IMR-90 (cell line): ENCODE results near the gene ADGRL3. TPM values are rescaled to one million over a fixed set of nuclear protein-coding genes. Genes with fewer than 3 reads are reported as not detected.
A peak's percentile ranks its signal among the peaks of the same experiment; 100 is the strongest.

ENCODE experiments used
- ATAC-seq: fragments of 200-7000 bp; cut with Tn5 transposase; 2 replicates; pipeline ENCODE4 v1.9.1; 2020; ENCODE audit warnings: low read depth, mild to moderate bottlenecking, moderate library complexity
- BruUV-seq: library from RNA; stranded (reverse); fragments of 400-500 nt; replicated peaks from 2 replicates; lab custom pipeline; 2021; lab: Mats Ljungman, UMichigan
- CTCF ChIA-PET: fragments of 300-600 bp; formaldehyde crosslinking; extraction: SDS; loops from one replicate; lab custom pipeline; 2021; ENCODE audit warnings: antibody characterized with exemption; lab: Yijun Ruan, JAX
- POLR2A ChIA-PET: fragments of 300-600 bp; sonication (Branson Sonifier 250); formaldehyde crosslinking; loops from one replicate; lab custom pipeline; 2022; ENCODE audit warnings: antibody characterized with exemption; ENCODE audit not compliant: unreplicated experiment; lab: Charles Lee
- DNase-seq: peaks from one replicate; pipeline ENCODE4 v3.0.0; 2013
- H2AFZ ChIP-seq: replicated peaks from 2 replicates; pipeline ENCODE3; 2013; ENCODE audit warnings: low read length, mild to moderate bottlenecking; ENCODE audit not compliant: poor library complexity
- H2AK5ac ChIP-seq: 2 replicates; pipeline ENCODE4 v1.6.1; 2013; ENCODE audit warnings: low read depth, low read length, inconsistent platforms
- H2AK9ac ChIP-seq: replicated peaks from 2 replicates; pipeline ENCODE3; 2013; ENCODE audit warnings: mild to moderate bottlenecking, low read depth, low read length, moderate library complexity; ENCODE audit not compliant: poor library complexity
- H2BK120ac ChIP-seq: 2 replicates; pipeline ENCODE4 v1.6.1; 2013; ENCODE audit warnings: low read depth, low read length, inconsistent platforms
- H2BK15ac ChIP-seq: 3 replicates; pipeline ENCODE4 v1.6.1; 2013; ENCODE audit warnings: low read depth, low read length, inconsistent platforms
- H2BK20ac ChIP-seq: 2 replicates; pipeline ENCODE4 v1.6.1; 2013; ENCODE audit warnings: low read depth, mild to moderate bottlenecking, inconsistent platforms, low read length, moderate library complexity
- H2BK5ac ChIP-seq: 2 replicates; pipeline ENCODE4 v1.6.1; 2013; ENCODE audit warnings: mild to moderate bottlenecking, low read depth, low read length, inconsistent platforms; ENCODE audit not compliant: poor library complexity, severe bottlenecking
- H3K14ac ChIP-seq: replicated peaks from 2 replicates; pipeline ENCODE4 v1.6.1; 2013; ENCODE audit warnings: low read depth, low read length, inconsistent platforms
- H3K18ac ChIP-seq: 2 replicates; pipeline ENCODE4 v1.6.1; 2013; ENCODE audit warnings: low read depth, low read length, control low read depth
- H3K23ac ChIP-seq: 2 replicates; pipeline ENCODE4 v1.6.1; 2013; ENCODE audit warnings: low read depth, low read length, inconsistent platforms
- H3K27ac ChIP-seq: 2 replicates; pipeline ENCODE4 v1.5.1; 2013; ENCODE audit warnings: mild to moderate bottlenecking, control low read depth, low read length; ENCODE audit not compliant: insufficient read depth
- H3K27me3 ChIP-seq: 2 replicates; pipeline ENCODE4 v1.6.1; 2013; ENCODE audit warnings: low read length; ENCODE audit not compliant: control insufficient read depth, insufficient read depth
- H3K36me3 ChIP-seq: 2 replicates; pipeline ENCODE4 v1.6.1; 2013; ENCODE audit warnings: low read length, mixed read lengths; ENCODE audit not compliant: control insufficient read depth, insufficient read depth
- H3K4ac ChIP-seq: 2 replicates; pipeline ENCODE4 v1.6.1; 2013; ENCODE audit warnings: low read depth, low read length, inconsistent platforms
- H3K4me1 ChIP-seq: 2 replicates; pipeline ENCODE4 v1.6.1; 2013; ENCODE audit warnings: low read length, mixed read lengths; ENCODE audit not compliant: control insufficient read depth, insufficient read depth
- H3K4me2 ChIP-seq: 2 replicates; pipeline ENCODE4 v1.6.1; 2013; ENCODE audit warnings: low read depth, mild to moderate bottlenecking, control low read depth, low read length, moderate library complexity
- H3K4me3 ChIP-seq: 2 replicates; pipeline ENCODE4 v1.5.1; 2013; ENCODE audit warnings: low read depth, mild to moderate bottlenecking, control low read depth, low read length, moderate library complexity; ENCODE audit not compliant: insufficient read depth
- H3K56ac ChIP-seq: 2 replicates; pipeline ENCODE4 v1.6.1; 2013; ENCODE audit warnings: low read length, inconsistent platforms; ENCODE audit not compliant: insufficient read depth; ENCODE audit errors: extremely low read depth
- H3K79me1 ChIP-seq, 2 experiments: 2 replicates each; pipeline ENCODE4 v1.6.1; 2013; ENCODE audit warnings: low read length in 2 of 2, inconsistent platforms in 1 of 2, low read depth in 1 of 2
- H3K9ac ChIP-seq: 2 replicates; pipeline ENCODE4 v1.6.1; 2013; ENCODE audit warnings: low read depth, low read length, control low read depth
- H3K9me1 ChIP-seq: 2 replicates; pipeline ENCODE4 v1.6.1; 2013; ENCODE audit warnings: low read length, inconsistent platforms; ENCODE audit not compliant: insufficient read depth
- H3K9me3 ChIP-seq: 2 replicates; pipeline ENCODE4 v1.6.1; 2013; ENCODE audit warnings: low read length; ENCODE audit not compliant: control insufficient read depth, insufficient read depth
- H4K20me1 ChIP-seq: 2 replicates; pipeline ENCODE4 v1.6.1; 2013; ENCODE audit warnings: low read length, inconsistent platforms; ENCODE audit not compliant: insufficient read depth
- H4K5ac ChIP-seq: 2 replicates; pipeline ENCODE4 v1.6.1; 2013; ENCODE audit warnings: mild to moderate bottlenecking, low read depth, low read length, control low read depth
- H4K8ac ChIP-seq, 2 experiments: 2 replicates each; pipeline ENCODE4 v1.6.1; 2013; ENCODE audit warnings: low read depth in 2 of 2, low read length in 2 of 2, control low read depth in 1 of 2, inconsistent platforms in 1 of 2
- H4K91ac ChIP-seq: 2 replicates; pipeline ENCODE4 v1.6.1; 2013; ENCODE audit warnings: low read depth, low read length, inconsistent platforms; ENCODE audit not compliant: insufficient read depth
- CEBPB ChIP-seq: IDR thresholded peaks from 2 replicates; pipeline ENCODE4 v1.6.1; 2012; ENCODE audit warnings: low read depth, low read length, improper control_type of control experiment
- CHD1 ChIP-seq: IDR thresholded peaks from 2 replicates; pipeline ENCODE4 v1.6.1; 2012; ENCODE audit warnings: low read depth, low read length, improper control_type of control experiment
- ELK1 ChIP-seq: fragments of 150-350 bp; IDR thresholded peaks from 2 replicates; pipeline ENCODE4 v1.6.1; 2016; ENCODE audit warnings: low read depth, mild to moderate bottlenecking, low read length, moderate library complexity, borderline replicate concordance
- MAZ ChIP-seq: IDR thresholded peaks from 2 replicates; pipeline ENCODE4 v1.6.1; 2012; ENCODE audit warnings: low read depth, mild to moderate bottlenecking, low read length, improper control_type of control experiment, moderate library complexity, borderline replicate concordance
- WGBS, 2 experiments: methylation state at CpG; one replicate each; pipeline versions ENCODE4 v1.1.5 to v1.1.7; 2013; ENCODE audit warnings: missing lambda C conversion rate in 2 of 2; ENCODE audit not compliant: insufficient read length in 1 of 2; ENCODE audit errors: extremely low coverage in 2 of 2; 5-methylcytosine and 5-hydroxymethylcytosine counted together
- dilution Hi-C: fragments of 300-500 bp; cut with HindIII; formaldehyde crosslinking; loops from one replicate; pipeline ENCODE4 v1.14.3; 2018; ENCODE audit warnings: low sequenced_read_pairs; ENCODE audit not compliant: unreplicated experiment
- in situ Hi-C: fragments of 300-500 bp; cut with MboI; formaldehyde crosslinking; loops from 3 replicates; pipeline ENCODE4 v1.14.3; 2019; ENCODE audit warnings: low sequenced_read_pairs, inconsistent platforms, mixed read lengths
- intact Hi-C: fragments of 100-400 bp; cut with micrococcal nuclease; formaldehyde crosslinking; loops from 2 replicates; pipeline ENCODE4 v1.10.0; 2022
- polyA plus RNA-seq, 3 experiments: library from polyadenylated mRNA; depleted of rRNA; stranded (reverse); fragments of >200 nt; gene quantifications; 2 replicates each; pipeline ENCODE4 v1.2.3, GENCODE V29; 2012; ENCODE audit warnings: low replicate concordance in 1 of 3
- total RNA-seq: library from RNA; depleted of rRNA; stranded (reverse); fragments of >200 nt; gene quantifications from 2 replicates; pipeline ENCODE4 v1.2.3, GENCODE V29; 2012

Gene ADGRL3
- total and polyA plus RNA-seq, 2 of the 4 experiments (the other 2 are of a cell fraction): 0.46 to 2.5 TPM

DNA sequence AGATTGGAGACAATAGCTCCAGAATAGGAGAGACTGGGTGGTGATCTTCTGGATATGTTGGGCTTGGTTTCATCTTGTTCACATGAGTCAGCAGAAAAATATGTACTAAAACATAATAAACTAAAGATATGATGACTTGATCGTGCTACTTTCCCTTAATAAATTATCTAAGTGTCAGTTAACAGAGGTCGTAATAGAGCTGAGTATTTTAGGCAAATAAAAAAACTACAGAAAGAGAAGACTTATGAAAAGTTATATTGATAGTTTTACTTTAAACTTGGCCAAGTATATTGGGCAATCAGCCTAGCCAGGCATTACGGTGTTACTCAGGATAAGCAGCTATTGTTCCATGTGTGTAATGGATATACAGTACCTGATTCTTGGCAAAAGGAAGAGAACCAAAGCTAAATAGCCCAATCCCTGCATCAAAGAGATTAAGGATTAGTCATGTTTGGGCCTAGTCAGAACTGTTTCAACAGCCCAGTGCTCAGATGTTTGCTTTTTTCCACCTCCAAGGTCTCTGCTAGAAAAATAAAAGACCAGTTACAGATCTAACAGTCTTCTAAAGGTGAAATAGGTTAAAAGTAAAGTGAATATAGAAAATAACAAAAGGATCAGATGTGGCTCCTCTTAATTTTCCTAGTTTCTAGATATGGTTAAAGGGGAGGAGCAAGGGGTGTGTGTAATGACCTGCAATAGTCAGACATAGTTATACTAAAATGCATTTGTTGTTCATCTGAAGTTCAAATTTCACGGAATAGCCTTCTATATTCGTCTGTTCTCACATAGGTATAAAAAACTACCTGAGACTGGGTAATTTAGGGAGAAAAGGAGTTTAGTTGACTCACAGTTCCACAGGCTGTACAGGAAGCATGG is 262.6 kb downstream of the ADGRL3 start (continued):
- TF ChIP-seq ELK1 (no peak), MAZ (no peak)

DNA sequence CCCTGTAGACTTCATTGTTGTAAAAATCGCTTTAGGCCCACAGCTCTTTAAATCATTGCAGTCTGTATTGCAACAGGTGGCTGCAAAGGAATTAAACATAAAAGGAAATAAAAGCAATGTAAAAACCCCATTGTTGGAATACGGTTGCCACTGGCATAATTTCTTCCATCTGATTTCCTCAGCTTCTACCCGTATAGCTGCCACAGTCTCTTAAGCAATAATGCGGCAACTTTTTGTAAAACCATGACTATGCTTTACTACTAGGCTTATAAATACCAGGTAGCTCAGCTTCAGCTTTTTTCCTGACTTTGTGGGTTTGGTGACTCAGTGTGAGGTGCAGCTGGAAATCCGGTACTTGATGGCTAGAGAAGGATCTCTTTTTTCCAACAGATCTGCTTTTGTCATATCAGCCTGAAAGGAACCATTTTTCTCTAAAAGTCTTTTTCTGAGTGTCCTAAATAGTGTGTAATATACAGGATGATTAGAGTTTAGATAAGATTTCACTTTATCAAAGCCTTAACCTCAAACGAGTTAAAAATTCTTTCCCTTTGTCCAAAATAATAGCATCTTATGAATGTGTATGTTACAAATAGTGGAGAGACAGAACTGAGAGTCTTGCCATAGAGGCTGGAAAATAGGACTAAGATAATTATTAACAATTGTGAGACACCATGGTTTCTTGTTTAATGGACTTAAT is 268.0 kb downstream of the ADGRL3 start:
- Histone ChIP-seq H3K79me1 (no peaks in the 10 kb centered on the region), H3K23ac (no peak overlapping the region), H3K9me1 (no peaks in the 10 kb centered on the region), H4K8ac (no peak overlapping the region), H2BK20ac (no peak overlapping the region), H3K14ac (no peak overlapping the region), H3K4me2 (no peak overlapping the region), H2AFZ (no peak overlapping the region), H2BK5ac (no peak overlapping the region), H3K9ac (no peak overlapping the region), H2AK5ac (no peak overlapping the region), H3K27ac (no peak overlapping the region), H2BK120ac (no peak overlapping the region), H4K91ac (no peak overlapping the region), H3K9me3 (no peaks in the 10 kb centered on the region), H4K5ac (no peak overlapping the region), H3K4me1 (no peaks in the 10 kb centered on the region), H3K27me3 (no peaks in the 10 kb centered on the region), H4K20me1 (no peaks in the 10 kb centered on the region), H3K4me3 (no peak overlapping the region), H2AK9ac (no peak overlapping the region), H3K4ac (no peak overlapping the region), H3K36me3 (no peaks in the 10 kb centered on the region), H3K18ac (no peak overlapping the region), H3K56ac (no peak overlapping the region), H2BK15ac (no peak overlapping the region)
- intact Hi-C loops (no loop called here), dilution Hi-C loops (no loop called here), in situ Hi-C loops (no loop called here)
- DNase-seq (peak; percentile 58), ATAC-seq (no peak)
- ChIA-PET CTCF (interaction anchor here (0.7 kb wide), 1 partner anchor 212 kb away, joined by 4 read pairs; no protein-coding TSS in a partner anchor), POLR2A (no interaction called here)
- no peak for TF ChIP-seq CHD1
- peak; percentile 45; the same call in 1 of the 2 replicates for TF ChIP-seq CEBPB
- no TSS peak for BruUV-seq
- WGBS, 2 experiments: no CpG with 5 or more reads among the region's 6 CpGs
